MM.1S (cell line): ENCODE data around the gene PCYOX1L.

Source experiments
- DNase-seq: peaks from one replicate; pipeline ENCODE4 v3.0.0-alpha.2; 2015
- H2AFZ ChIP-seq: fragments of 300-600 bp; sonication (generic); 2 replicates; pipeline ENCODE4 v1.6.0; 2016; ENCODE audit warnings: antibody characterized with exemption, low read length
- H3F3A ChIP-seq: fragments of 300-600 bp; sonication (generic); 2 replicates; pipeline ENCODE4 v1.6.1; 2016; ENCODE audit warnings: mild to moderate bottlenecking, antibody characterized with exemption, low read length, moderate library complexity, mixed read lengths; ENCODE audit not compliant: insufficient read depth
- H3K27ac ChIP-seq: fragments of 300-600 bp; sonication (generic); 2 replicates; pipeline ENCODE4 v1.5.1; 2016; ENCODE audit warnings: mild to moderate bottlenecking, low read length
- H3K27me3 ChIP-seq: fragments of 300-600 bp; sonication (generic); replicated peaks from 2 replicates; pipeline ENCODE4 v1.6.0; 2016; ENCODE audit warnings: low read length; ENCODE audit not compliant: insufficient read depth
- H3K36me3 ChIP-seq: fragments of 300-600 bp; sonication (generic); replicated peaks from 2 replicates; pipeline ENCODE4 v1.6.1; 2016; ENCODE audit warnings: mild to moderate bottlenecking, low read length, mixed read lengths; ENCODE audit not compliant: insufficient read depth
- H3K4me1 ChIP-seq: fragments of 300-600 bp; sonication (generic); 2 replicates; pipeline ENCODE4 v1.6.1; 2016; ENCODE audit warnings: low read length, mixed read lengths
- H3K4me2 ChIP-seq: fragments of 300-600 bp; sonication (generic); 2 replicates; pipeline ENCODE4 v1.6.0; 2016; ENCODE audit warnings: low read depth, low read length
- H3K4me3 ChIP-seq: fragments of 300-600 bp; sonication (generic); 2 replicates; pipeline ENCODE4 v1.5.1; 2016; ENCODE audit warnings: low read length, mixed read lengths
- H3K79me2 ChIP-seq: fragments of 300-600 bp; sonication (generic); 2 replicates; pipeline ENCODE4 v1.6.1; 2016; ENCODE audit warnings: mixed run types, low read length, mixed read lengths
- H3K9ac ChIP-seq: fragments of 300-600 bp; sonication (generic); 2 replicates; pipeline ENCODE4 v1.6.1; 2016; ENCODE audit warnings: low read length, mixed read lengths
- H3K9me2 ChIP-seq: fragments of 300-600 bp; sonication (generic); replicated peaks from 2 replicates; pipeline ENCODE4 v1.6.1; 2016; ENCODE audit warnings: mild to moderate bottlenecking, low read length, mixed read lengths; ENCODE audit not compliant: insufficient read depth
- H3K9me3 ChIP-seq: fragments of 300-600 bp; sonication (generic); replicated peaks from 2 replicates; pipeline ENCODE4 v1.6.1; 2016; ENCODE audit warnings: mild to moderate bottlenecking, low read length, mixed read lengths; ENCODE audit not compliant: insufficient read depth
- H4K20me1 ChIP-seq: fragments of 300-600 bp; sonication (generic); 2 replicates; pipeline ENCODE4 v1.6.1; 2016; ENCODE audit warnings: mild to moderate bottlenecking, low read length, moderate library complexity, mixed read lengths; ENCODE audit not compliant: insufficient read depth
- EZH2 ChIP-seq: fragments of 300-600 bp; sonication (generic); optimal IDR thresholded peaks from 2 replicates; pipeline ENCODE3; 2017; ENCODE audit warnings: low read depth, mild to moderate bottlenecking, antibody characterized with exemption, low read length, mixed read lengths
- EZH2phosphoT487 ChIP-seq: fragments of 300-600 bp; sonication (generic); IDR thresholded peaks from 2 replicates; pipeline ENCODE4 v1.6.1; 2018; ENCODE audit warnings: antibody characterized with exemption, low read length
- TF ChIP-seq, protein P1 (sequence below): fragments of 300-600 bp; sonication (generic); IDR thresholded peaks from 2 replicates; pipeline ENCODE4 v1.5.1; 2016; ENCODE audit warnings: antibody characterized with exemption, low read length, mixed read lengths

PCYOX1L gene

GRCh38 chr5:149378241-149378820 lies 20.5 kb downstream of the PCYOX1L start:
- Histone ChIP-seq H4K20me1 (no peaks in the 10 kb centered on the region), H2AFZ (no peak overlapping the region)
- no peak for DNase-seq

DNA sequence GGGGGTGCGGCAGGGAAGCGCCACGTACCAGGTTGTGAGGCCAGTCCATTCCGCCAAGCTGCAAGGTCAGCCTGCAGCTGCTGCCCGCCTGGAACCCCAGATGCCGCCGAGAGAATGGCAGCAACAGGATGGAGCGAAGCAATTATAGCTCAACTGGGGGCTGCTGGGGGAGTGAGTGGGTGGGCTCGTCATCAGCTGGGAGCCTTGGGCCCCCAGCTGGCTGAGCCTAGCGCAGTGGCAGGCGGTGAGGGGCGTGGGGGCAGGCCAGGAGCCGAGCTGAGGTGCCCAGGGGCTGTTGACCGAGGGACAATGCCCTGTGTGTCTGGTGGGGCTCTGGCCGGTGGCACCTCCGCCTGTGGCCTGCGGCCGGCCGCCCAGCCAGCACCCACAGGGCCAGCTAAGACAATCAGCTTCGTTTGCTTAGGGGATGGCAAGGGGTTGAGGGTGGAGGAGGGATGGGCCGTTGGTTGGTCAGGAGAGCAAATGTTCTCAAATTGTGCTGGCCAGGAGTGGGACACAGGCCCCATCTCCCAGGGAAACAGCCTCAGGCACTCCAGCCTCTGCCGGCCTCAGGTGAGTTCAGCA lies 21.4 kb downstream of the PCYOX1L start, which contains the start of gene IL17B:
Gene IL17B (minus strand): TSS at position 116 of the 585 bp plus-strand sequence. CDS start 67 bp downstream, at position 49.
- no peak within 1 kb of the TSS for H3K27ac ChIP-seq
- H3K36me3 ChIP-seq: no peaks in the 10 kb centered on the region
- TF ChIP-seq, protein P1, sequence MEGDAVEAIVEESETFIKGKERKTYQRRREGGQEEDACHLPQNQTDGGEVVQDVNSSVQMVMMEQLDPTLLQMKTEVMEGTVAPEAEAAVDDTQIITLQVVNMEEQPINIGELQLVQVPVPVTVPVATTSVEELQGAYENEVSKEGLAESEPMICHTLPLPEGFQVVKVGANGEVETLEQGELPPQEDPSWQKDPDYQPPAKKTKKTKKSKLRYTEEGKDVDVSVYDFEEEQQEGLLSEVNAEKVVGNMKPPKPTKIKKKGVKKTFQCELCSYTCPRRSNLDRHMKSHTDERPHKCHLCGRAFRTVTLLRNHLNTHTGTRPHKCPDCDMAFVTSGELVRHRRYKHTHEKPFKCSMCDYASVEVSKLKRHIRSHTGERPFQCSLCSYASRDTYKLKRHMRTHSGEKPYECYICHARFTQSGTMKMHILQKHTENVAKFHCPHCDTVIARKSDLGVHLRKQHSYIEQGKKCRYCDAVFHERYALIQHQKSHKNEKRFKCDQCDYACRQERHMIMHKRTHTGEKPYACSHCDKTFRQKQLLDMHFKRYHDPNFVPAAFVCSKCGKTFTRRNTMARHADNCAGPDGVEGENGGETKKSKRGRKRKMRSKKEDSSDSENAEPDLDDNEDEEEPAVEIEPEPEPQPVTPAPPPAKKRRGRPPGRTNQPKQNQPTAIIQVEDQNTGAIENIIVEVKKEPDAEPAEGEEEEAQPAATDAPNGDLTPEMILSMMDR: no peak
- TF ChIP-seq EZH2 (no peak), EZH2phosphoT487 (no peak)
- no peak for DNase-seq
- H3K27me3 ChIP-seq: no peaks in the 10 kb centered on the region
- no peaks in the 10 kb centered on the region for H3F3A ChIP-seq
- no peaks in the 10 kb centered on the region for H4K20me1 ChIP-seq
- no peak within 1 kb of the TSS for H3K4me2 ChIP-seq
- no peaks in the 10 kb centered on the region for H3K4me1 ChIP-seq
- no peak within 1 kb of the TSS for H3K9ac ChIP-seq
- no peaks in the 10 kb centered on the region for H3K9me3 ChIP-seq
- H3K4me3 ChIP-seq: no peak within 1 kb of the TSS
- no peak within 1 kb of the TSS for H2AFZ ChIP-seq
- no peaks in the 10 kb centered on the region for H3K79me2 ChIP-seq
- H3K9me2 ChIP-seq: no peaks in the 10 kb centered on the region

More at GRCh38 chr5:149378241-149378820, 20.5 kb downstream of the PCYOX1L start:
- Histone ChIP-seq H3K9ac (no peak overlapping the region), H3K27ac (no peak overlapping the region), H3K9me3 (no peaks in the 10 kb centered on the region), H3K36me3 (no peaks in the 10 kb centered on the region), H3F3A (no peaks in the 10 kb centered on the region), H3K4me1 (no peaks in the 10 kb centered on the region), H3K4me3 (no peak overlapping the region), H3K79me2 (no peaks in the 10 kb centered on the region), H3K27me3 (no peaks in the 10 kb centered on the region), H3K9me2 (no peaks in the 10 kb centered on the region), H3K4me2 (no peak overlapping the region)
- TF ChIP-seq EZH2phosphoT487: no peak

- TF ChIP-seq EZH2phosphoT487 (no peak), EZH2 (no peak)
- TF ChIP-seq, protein P1: no peak
- Histone ChIP-seq H3K79me2 (no peaks in the 10 kb centered on the region), H3K9ac (no peak overlapping the region), H3K9me3 (no peaks in the 10 kb centered on the region), H3K36me3 (no peaks in the 10 kb centered on the region), H3K4me1 (no peaks in the 10 kb centered on the region), H3F3A (no peaks in the 10 kb centered on the region), H2AFZ (no peak overlapping the region), H3K27me3 (no peaks in the 10 kb centered on the region), H4K20me1 (no peaks in the 10 kb centered on the region), H3K27ac (no peak overlapping the region), H3K4me2 (no peak overlapping the region), H3K9me2 (no peaks in the 10 kb centered on the region), H3K4me3 (no peak overlapping the region)
- no peak for DNase-seq
Observed at GRCh38 chr5:149379818-149380374, 22.1 kb downstream of the PCYOX1L start.
